Cerebellar cortex (tissue), 1 donor: Measurements from ENCODE around the gene GPR84.
A peak's percentile ranks its signal among the peaks of the same experiment; 100 is the strongest.
"Not testable (repeated sequence)": the region's sequence is repeated elsewhere in the genome, so short reads cannot be mapped to it uniquely, and the experiment has no call there.

ENCODE experiments used
- DNase-seq: peaks from one replicate; pipeline ENCODE4 v3.0.0-alpha.2; 2015; ENCODE audit warnings: low spot score

GPR84 gene

GRCh38 chr12:54355104-54355815 lies 9.0 kb downstream of the GPR84 start:
- peak; percentile 60 for DNase-seq

GRCh38 chr12:54354271-54354670 lies 10.0 kb downstream of the GPR84 start:
- not testable (repeated sequence) for DNase-seq

- DNase-seq = peak; percentile 63
Observed at GRCh38 chr12:54352891-54353874, 11.1 kb downstream of the GPR84 start.

GRCh38 chr12:54352022-54352531 lies 12.2 kb downstream of the GPR84 start:
- DNase-seq = peak; percentile 90

GRCh38 chr12:54351341-54351740 lies 12.9 kb downstream of the GPR84 start:
- DNase-seq = peak; percentile 42

- peak; percentile 25 for DNase-seq
Observed at GRCh38 chr12:54350743-54351142, 13.5 kb downstream of the GPR84 start.

GRCh38 chr12:54349679-54350078 lies 14.6 kb downstream of the GPR84 start:
- DNase-seq = no peak

- DNase-seq = no peak
Observed at GRCh38 chr12:54349036-54349435, 15.2 kb downstream of the GPR84 start.

GRCh38 chr12:54341378-54342300 lies 22.6 kb downstream of the GPR84 start:
- DNase-seq = peak; percentile 56

- DNase-seq = no peak
Observed at GRCh38 chr12:54340846-54341245, 23.4 kb downstream of the GPR84 start.

GRCh38 chr12:54338698-54339296 lies 25.5 kb downstream of the GPR84 start:
- no peak for DNase-seq

- DNase-seq = no peak
Observed at GRCh38 chr12:54337854-54338650, 26.2 kb downstream of the GPR84 start.

GRCh38 chr12:54337280-54337842 lies 26.9 kb downstream of the GPR84 start:
- peak; percentile 55 for DNase-seq

GRCh38 chr12:54333420-54334034 lies 30.8 kb downstream of the GPR84 start:
- DNase-seq = no peak

- no peak for DNase-seq
Observed at GRCh38 chr12:54331461-54331860, 32.8 kb downstream of the GPR84 start.

GRCh38 chr12:54330442-54330841 lies 33.8 kb downstream of the GPR84 start:
- peak; percentile 49 for DNase-seq

GRCh38 chr12:54329759-54330158 lies 34.5 kb downstream of the GPR84 start:
- DNase-seq = peak; percentile 87

GRCh38 chr12:54328595-54329337 lies 35.5 kb downstream of the GPR84 start:
- peak; percentile 55 for DNase-seq
